GM18505 (cell line): Measurements from ENCODE around the gene ZSCAN2.

Source experiments
- ATAC-seq: cut with Tn5 transposase; IDR thresholded peaks from one replicate; pipeline ENCODE4 v1.9.1; 2021; ENCODE audit not compliant: unreplicated experiment
- POLR2A ChIP-seq: IDR thresholded peaks from 4 replicates; pipeline ENCODE4 v1.6.1; 2011; ENCODE audit warnings: borderline replicate concordance; ENCODE audit not compliant: insufficient read depth, insufficient read length; ENCODE audit errors: extremely low read depth

The ZSCAN2 gene

DNA sequence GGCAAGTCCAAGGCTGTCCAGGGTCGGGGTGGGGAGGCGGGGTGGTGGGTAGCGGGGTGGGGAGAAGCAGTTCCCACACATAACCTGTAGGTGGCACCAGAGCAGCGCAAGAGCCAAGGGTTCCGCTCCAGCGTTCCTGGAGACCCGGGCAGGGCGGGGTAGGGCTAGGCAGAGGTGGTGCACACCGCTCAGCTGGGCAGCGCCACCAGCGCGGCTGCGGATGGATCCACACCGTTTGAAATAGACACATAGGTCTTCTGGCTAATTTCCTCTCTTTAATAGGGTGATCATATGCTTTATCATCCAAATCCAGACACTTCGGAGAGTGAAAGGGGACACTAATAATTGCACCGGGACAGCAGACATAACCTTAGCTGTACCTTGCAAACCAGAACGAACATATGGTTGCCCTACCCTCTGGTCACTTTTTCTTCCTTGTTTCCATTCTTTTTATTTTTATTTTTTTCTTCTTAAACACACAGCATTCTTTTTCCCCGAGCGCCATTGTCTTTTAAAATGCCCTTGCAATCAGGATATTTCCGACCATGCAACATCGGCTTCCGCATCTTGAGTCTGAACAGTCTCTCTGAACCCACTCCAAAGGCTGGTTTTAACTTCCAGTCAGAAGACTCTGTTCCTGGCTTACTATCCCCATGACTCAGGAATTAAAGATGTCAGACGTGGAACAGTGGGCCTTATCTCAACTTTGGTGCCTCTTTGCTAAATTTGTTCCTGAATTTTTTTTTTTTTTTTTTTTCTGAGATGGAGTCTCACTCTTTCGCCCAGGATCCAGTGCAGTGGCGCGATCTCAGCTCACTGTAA, 12.5 kb upstream of the ZSCAN2 start:
- ATAC-seq, result peak; percentile 85
- TF ChIP-seq POLR2A, result no peak

DNA sequence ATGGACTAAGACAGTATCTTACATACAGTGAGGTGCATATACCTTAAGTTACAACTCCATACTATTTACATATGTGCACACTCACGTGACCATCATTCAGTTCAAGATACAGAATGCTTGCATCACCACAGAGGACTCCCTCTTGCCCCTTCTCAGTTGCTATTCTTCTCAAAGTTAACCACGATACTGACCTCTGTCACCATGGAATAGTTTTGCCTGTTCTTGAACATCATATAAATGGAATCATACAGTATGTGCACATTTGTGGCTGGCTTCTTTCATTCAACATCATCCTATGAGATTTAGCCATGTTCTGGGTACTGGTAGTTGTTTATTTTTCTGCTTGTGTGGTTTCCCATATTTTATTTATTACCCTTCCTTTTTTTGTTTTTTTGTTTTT, 10.4 kb upstream of the ZSCAN2 start:
- ATAC-seq, result no peak
- TF ChIP-seq POLR2A, result no peak

DNA sequence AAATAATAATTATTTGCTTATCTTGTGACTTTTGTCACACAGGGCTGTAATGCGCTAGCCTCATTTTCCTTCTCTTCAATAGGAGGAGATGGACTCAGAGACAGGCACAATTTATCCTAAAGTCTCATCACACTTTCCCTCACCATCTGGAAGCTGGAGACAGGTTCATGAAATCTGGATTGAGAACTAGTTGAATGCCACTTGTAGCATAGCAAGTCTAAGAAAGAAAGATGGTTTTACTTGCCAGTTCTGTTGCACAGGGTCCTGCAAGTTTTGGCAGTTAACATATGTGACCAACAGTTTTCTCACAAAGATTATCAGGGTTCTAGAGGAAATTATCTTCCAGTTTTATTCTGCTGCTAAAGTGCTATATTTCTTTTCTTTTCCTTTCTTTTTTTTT, 9.0 kb upstream of the ZSCAN2 start:
- ATAC-seq, result no peak
- TF ChIP-seq POLR2A, result no peak

DNA sequence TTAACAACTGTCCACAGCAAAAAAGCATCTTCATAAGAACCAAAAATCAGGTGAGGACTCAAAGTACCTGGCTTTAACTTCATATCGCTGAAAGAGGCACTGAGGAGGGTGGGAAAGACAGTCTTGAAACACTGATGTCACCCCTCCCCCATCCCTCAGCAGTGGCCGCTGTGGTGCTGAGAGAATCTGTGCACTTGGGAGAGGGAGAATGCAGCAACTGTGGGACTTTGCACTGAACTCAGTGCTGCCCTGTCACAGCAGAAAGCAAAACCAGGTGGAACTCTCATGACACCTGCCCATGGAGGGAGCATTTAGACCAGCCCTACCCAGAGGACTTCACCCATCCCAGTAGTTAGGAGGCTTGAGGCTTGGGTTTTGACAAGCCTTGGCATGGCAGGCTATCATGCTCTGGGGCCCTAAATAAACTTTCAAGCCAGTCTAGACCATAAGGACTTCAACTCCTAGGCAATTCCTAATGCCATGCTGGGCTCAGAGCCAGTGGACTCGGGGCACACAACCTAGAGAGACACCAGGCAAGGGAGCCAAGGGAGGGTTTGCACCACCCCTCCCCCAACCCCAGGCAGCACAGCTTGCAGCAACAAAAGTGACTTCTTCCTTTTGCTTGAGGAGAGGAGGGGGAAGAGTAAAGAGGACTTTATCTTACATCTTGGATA, 6.1 kb upstream of the ZSCAN2 start:
- no peak for TF ChIP-seq POLR2A
- ATAC-seq, result no peak

DNA sequence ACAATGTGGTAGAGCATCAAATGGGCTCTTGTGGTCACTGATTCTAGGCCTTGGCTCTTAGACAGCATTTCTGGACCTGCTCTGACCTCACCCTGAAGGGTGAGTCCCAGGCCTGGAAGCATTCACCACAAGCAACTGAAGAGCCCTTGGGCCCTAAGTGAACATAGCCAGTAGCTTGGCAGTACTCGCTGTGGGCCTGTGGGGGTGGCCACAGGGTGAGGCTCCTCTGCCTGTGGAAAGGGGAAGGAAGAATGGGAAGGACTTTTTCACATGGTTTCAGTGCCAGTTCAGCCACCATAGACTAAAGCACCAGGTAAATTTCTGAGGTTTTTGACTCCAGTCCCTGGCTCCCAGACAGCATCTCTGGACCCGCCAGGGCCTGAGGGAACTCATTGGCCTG, 5.1 kb upstream of the ZSCAN2 start:
- ATAC-seq, result no peak
- TF ChIP-seq POLR2A, result no peak

DNA sequence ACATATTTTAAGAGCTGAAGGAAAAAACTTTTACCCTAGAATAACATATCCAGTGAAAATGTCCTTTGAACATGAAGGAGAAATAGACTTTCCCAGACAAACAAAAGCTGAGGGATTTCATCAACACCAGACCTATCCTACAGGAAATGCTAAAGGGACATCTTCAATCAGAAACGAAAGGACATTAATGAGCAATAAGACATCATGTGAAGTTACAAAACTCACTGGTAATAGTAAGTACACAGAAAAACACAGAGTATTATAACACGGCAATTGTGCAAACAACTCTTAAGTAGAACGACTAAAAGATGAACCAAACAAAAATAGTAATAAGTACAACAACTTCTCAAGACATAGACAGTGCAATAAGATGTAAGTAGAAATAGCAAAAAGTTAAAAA, 3.5 kb upstream of the ZSCAN2 start:
- TF ChIP-seq POLR2A, result no peak
- no peak for ATAC-seq

DNA sequence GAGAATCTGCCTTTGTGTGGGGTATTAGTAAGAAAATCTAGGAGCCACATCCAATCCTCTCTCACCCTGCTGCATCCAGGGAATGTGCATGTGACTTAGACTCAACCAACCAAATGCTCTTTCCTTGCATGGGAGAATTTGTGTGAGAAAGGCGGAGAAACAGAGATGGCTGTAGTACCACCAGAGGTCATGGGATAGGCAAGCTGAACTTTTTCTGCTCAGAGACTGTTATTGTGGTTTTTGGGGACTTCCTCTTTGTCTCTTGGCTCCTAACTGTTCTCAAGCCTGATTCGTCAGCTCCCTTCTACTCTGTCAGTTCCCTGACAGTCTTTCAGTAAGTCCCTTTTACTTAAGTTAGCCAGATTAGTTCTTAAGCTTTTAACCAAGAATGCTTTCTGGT, 2.6 kb upstream of the ZSCAN2 start:
- TF ChIP-seq POLR2A, result no peak
- peak; percentile 37 for ATAC-seq

DNA sequence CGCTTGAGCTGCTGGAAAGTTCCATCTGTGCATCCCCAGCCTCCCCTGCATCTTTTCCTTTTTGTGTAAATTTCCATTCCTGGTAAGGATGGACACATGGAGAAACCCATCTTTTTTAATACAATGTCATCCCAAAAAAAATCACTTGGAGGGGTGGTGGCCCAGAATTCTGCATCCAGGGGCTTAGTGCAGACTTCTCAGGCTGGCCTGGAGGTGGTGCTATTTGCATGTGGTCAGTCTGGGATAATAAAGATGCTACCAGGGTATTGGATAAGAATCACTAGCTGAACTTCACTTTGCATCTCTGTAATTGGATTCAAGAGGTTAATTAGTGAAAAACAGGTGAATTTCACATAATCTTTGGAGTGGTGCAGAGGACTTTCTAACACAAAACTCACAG, 1.8 kb upstream of the ZSCAN2 start:
- TF ChIP-seq POLR2A, result no peak
- ATAC-seq, result no peak

DNA sequence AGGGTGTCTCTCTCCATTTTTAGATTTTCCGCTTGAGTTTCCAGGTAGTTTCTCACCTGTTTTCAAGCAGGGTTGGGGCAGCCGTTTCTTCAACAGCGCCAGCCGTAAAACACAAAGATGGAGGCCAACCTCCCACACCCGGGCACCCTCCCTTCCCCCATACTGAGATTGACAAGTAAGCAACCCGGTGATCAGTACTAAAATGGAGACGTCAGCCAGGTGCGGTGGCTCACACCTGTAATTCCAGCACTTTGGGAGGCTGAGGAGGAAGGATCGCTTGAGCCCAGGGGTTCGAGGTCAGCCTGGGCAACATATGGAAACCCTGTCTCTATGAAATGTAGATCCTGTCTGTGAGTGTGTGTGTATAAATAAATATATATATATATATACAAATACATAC, 903 bp upstream of the ZSCAN2 start:
- TF ChIP-seq POLR2A, result no peak
- ATAC-seq, result no peak

DNA sequence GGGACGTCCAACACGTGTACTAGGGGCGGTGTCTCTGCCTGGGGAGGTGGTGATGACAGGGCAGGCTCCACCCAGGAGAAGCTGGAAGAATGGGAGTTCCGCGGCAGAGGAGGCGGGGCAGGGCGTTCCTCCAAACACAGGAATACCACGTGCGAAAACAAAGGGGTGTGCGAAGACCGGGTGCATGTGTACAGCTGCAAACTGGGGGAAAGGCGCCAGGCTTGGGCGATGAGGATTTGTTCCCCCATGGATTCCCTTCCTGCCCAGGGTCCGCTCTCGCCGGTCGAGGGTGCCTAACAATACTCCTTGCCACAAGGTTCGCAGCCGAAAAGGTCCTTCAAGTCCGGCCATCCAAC, 500 bp upstream of the ZSCAN2 start:
- no peak for TF ChIP-seq POLR2A
- peak; percentile 8 for ATAC-seq

DNA sequence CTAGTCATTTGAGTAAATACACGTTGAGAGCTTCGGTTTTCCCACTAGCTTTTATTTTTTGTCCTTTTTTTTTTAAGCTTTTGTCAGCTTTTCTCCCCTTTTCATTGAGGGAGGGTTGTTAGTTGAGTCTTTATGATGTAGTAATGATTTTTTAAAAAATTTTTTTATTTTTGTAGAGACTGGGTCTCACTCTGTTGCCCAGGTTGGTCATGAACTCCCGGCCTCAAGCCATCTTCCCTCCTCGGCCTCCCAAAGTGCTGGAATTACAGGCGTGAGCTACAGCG, 688 bp downstream of the ZSCAN2 start:
- TF ChIP-seq POLR2A, result no peak
- no peak for ATAC-seq

DNA sequence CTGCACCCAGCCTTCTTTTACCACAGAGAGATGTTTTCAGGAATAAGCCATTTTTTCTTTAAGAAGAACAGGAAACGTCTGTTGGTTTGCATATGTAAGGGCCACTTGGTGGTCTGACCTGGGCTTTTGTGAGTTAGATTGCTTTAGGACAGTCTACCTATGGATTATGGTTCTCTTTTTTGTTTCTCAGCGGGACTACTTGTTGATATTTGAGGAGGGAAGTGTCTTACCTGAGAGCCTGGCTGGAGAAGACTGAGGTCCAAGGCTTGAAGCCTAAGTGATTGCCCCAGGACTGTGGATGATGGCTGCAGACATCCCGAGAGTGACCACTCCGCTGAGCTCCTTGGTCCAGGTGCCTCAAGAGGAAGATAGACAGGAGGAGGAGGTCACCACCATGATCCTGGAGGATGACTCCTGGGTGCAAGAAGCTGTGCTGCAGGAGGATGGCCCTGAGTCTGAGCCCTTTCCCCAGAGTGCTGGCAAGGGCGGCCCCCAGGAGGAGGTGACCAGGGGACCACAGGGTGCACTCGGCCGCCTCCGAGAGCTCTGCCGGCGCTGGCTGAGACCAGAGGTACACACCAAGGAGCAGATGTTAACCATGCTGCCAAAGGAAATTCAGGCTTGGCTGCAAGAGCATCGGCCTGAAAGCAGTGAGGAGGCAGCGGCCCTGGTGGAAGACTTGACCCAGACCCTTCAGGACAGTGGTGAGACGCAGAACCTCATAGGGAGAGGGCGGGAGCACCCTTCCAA, 3.0 kb downstream of the ZSCAN2 start:
- TF ChIP-seq POLR2A, result no peak
- no peak for ATAC-seq

DNA sequence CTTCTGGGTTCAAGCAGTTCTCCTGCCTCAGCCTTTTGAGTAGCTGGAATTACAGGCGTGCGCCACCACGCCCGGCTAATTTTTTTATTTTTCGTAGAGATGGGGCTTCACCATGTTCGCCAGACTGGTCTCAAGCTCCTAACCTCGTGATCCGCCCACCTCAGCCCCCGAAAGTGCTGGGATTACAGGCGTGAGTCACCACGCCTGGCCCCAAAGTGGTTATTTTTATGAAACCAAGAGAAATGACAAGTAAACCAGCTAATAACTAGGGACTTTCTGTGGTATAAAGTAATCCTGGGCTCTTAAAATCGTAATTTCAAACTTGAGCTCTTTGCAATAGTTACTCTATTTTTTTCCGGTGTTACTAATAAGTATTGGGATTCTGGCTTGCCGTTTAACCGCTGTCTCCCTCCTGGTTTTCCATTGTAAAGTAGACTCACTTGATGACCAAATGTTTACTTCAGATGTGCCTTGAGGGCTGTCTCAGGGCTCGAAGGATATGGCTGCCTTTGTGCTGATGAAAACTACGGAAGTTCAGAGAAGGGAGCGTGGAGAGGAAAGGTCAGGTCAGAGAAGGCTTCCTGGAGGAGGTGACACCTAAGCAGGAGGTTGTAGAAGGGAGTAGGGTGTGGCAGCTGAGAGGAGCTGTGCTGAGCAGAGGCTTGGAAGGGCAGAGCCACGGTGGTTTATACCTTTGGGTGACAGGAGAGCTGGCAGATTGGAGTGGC, 4.2 kb downstream of the ZSCAN2 start:
- ATAC-seq, result no peak
- TF ChIP-seq POLR2A, result no peak
